RKO (cell line): ENCODE data around the gene HAGH.

Source experiments
- DNase-seq: peaks from one replicate; pipeline ENCODE4 v3.0.0-alpha.2; 2016; ENCODE audit warnings: low spot score

The HAGH gene

DNA sequence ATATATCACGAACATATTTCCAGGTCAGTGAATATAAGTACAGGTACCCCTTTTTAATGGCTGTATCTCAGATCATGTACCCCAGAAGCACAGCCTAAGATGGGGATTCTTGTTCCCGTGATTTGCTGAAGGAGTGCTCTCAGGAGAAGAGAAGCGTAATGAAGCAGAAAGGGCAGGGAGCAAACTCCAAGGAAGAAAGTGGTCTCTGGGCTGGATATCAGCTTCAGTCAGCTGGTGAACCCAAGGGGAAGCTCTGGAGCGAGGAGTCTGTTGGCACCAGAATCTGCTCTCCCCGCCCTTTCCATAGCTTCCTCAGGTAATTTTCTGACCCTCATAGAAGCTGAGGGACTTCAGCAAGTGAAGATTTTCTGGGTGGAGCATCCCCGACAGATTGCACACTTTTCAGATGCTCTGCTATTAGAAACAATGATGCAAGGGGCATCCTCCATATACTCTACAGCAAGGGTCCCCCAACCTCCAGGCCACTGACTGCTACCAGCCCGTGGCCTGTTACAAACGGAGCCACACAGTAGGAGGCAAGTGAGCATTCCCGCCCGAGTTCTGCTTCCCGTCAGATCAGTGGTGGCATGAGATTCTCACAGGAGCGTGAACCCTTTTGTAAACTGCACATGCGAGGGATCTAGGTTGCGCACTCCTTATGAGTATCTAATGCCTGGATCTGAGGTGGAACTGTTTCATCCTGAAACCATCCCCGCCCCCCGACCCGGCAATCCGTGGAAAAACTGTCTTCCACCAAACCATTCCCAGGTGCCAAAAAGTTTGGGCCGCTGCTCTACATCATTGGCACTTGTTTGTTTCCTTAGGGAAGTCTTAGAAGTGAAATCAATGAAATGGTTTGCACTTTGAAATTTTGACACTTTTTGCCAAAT is 4.8 kb upstream of the HAGH start:
- no peak for DNase-seq

DNA sequence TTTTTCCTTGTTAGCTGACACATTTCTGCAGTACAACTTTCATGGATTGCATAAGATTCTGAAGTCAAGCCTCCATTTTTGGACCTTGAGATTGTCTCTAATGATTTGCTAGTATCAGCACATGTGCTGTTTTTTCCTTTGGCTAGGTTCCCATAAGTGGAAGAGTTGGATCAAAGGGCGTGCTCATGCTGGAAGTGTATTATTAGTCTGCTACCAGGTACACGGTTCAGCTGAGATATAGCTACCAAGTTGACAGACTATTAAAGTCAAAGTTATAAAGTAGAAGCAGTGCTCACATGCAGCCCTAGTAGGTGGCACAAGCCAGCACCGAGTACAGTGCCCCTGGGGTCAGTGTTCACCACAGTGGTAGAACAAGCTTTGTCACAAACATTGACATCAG is 3.6 kb upstream of the HAGH start:
- DNase-seq, result no peak

DNA sequence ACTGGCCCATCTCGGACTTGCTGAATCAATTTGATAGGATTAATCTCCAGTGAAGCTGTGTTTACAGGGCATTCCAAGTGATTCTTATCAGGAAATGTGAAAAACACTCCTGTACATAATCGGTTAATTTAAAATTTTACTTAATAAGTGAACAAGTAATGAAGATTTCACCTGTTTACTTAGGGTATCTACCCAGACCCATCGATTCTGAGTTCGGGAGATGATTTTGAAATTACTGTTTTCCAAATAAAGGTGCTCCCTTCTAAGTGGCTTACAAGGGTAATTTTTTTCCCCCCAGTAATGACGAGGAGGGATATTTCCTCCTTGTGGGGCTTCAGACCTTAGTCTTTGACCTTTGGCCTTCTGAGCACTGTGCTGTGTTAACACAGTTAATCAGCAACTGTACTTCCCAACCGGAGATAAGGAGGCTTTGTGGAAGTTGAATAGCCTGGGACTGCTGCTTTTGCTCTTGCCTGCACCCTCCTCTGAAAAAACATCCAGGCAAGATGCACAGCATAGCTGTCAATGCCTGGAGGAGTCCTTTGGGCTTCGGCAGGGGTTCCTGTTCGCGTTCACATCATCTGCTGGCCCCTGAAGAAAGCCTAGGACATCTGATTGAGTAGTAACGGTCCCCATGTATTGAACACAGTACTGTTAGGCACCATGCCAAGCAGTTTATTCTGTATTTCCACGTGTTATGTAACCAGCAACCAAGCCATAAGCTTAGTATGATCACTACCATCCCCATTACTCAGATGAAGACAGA is 2.2 kb upstream of the HAGH start:
- peak; percentile 39 for DNase-seq

DNA sequence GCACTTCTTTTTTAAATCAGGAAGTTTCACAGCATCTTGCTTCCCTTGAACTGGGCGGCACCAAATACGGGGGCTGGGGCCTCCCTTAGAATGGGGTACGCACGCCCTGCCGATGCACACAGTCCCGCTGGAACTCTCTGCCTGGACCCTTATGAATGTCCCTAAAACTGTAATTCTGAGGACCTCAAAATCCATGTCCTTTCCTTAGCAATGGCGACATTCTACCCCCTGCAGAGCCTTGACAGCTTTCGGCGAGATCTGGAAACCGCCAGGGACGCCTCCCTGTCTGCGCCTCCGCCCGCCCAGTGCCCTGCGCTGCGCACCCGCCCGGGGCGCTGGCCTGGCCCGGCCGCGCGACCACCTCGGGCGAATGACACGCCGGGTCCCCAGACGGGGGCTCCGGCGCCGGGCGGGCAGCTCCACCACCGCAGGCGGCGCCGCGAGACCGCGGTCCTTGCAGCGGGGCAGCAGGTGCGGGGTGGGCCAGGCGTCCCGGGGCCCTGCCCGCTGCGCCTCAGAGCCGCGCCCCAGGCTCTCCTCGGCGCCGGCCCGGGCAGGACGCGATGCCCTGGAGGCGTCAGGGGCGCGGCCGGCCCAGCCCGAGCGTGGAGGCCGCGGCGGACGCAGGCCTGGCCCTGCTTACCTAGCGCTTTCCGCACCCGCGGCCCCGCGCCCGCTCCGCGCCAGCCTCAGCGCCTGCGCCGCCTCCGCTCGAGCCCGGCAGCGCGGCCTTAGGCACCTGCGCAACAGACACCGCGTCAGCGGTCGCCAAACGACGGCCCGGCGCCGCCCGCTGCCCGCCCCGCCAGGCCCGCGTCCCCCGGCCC is 548 bp downstream of the HAGH start:
- peak; percentile 82 for DNase-seq

DNA sequence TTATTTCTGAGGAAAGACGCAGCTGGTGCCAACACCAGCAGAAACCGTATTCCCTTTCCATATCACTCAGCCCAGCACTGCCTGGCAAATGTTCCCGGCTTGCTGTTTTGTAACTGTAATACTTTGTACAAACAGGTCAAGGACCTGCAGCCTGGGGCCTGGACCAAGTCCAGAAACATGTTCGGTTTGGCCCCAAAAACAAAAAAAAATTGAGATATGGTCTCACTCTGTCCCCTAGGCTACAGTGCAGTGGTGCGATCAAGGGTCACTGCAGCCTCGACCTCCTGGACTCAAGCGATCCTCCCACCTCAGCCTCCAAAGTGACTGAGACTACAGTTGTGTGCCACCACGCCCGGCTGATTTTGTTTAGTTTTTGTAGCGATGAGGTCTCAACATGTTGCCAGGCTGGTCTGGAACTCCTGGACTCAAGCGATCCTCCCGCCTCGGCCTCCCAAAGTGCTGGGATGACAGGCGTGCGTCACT is 1.2 kb downstream of the HAGH start:
- no peak for DNase-seq

DNA sequence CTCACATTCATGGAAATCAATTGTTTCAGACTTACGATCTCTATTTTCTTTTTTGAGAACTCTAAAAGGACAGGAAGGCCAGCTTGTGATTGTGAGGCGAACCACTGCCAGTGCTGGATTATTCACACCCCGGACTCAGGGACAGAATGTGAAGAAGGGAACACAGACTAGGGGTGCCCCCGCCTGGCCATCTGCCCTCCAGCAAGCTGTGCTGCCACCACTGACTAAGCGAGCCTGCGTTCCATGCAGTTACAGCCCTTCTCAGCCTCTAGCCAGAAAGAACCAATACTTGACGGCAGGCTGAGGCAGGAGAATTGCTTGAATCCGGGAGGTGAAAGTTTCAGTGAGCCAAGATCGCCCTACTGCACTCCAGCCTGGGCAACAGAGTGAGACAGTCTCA is 2.8 kb downstream of the HAGH start:
- DNase-seq, result peak; percentile 77

DNA sequence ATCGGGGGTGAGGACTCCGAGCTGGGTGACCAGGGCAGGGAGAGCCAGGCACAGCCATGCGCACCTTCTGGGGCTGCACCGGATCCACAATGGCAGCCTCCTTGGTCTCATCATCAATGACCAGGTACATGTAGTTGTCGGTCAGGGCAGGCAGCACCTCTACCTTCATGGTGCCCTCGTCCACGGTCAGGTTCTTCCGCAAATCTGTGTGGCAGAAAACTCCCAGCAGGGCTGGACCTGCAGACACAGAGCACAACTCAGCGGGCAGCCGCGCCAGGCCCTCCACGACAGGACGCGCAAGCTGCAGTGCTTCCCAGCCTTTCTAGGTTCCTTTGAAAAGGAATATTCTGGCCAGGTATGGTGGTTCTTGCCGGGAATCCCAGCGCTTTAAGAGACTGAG is 3.8 kb downstream of the HAGH start:
- DNase-seq, result no peak

DNA sequence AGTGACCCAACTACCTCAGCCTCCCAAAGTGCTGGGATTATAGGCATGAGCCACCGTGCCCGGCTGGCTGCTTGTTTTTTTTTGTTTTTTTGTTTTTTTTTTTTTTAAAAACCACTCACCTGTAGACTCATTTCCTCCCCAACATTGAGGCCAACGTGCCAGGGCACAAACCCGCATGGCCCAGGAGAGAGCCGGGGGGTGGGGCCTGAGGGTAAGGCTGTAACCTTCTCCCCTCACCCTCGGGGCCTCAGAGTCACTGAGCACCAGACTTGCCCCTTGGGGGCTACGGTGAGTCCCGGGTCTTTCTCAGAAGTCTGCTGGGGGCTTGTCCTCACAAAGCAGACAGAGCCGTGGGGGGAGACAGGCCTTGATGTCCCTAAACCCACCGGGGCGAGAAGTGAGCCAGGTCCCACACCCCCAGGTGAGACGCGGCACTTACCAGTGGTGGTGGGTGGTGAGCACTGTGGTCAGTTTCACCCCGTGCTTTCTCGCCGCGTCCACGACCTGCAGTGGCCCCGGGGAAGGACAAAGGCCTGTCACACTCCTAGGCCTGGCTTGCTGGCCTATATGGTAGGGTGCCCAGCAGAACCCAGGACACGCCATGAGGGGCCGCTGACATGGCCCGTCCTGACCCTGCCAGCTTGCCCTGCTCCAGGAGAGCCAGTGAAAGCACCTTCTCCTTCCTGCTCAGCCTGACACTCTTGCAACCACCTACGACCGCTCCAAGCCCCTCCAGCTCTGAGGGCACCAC is 4.6 kb downstream of the HAGH start:
- DNase-seq, result no peak

DNA sequence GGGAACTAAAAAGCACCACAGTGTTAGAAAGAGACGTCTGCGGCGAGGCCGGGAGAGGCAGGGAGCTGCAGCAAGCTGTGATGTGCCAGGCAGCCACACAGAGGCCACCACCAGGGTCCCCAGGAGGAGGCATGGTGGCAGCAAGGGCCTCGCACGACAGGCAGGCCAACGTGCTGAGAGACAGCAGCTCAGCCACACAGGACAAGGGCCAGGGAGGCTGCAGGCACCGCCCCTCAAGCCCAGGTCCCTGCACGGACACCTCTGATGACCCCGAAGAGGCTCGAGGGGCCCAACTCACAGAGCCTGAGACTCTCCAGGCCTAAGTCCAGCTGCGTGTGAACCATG is 5.7 kb downstream of the HAGH start:
- no peak for DNase-seq

DNA sequence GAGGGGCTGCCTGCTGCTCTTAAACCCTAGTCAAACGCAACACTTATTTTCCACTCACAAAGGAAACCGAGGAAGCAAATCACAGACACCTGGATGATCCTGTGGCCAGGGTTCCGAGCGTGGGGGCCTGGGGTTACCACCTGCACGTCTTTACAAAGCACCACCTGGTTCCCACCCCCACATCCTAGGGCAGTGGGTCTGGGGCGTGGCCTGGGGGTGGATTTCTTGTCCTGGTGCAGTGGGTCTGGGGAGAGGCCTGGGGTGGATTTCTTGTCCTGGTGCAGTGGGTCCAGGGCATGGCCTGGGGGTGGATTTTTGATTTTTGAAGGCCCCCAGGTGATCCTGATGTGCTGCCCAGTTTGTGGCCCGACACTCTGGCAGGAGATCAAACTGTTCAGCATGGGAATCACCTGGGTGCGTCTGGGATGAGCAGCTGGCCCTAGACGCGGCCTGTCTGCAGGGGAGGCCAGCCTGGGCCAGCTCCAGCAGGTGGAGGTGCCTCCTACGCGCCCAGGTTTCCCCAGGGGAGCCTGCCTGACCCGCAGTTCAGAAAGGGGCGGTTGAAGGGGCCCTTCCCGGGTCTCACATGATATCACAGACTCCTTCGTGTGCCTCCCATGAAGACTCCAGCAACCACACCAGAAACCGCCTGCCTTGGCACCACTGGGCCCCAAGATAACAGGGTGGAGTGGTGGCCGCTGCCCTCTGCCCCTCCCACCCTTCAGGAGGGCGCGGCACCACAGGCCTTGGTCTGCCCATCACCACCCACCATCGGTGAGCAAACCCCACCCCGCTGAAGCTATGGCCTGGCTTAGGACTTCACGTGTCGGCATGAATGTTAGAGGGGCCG is 6.3 kb downstream of the HAGH start:
- DNase-seq, result no peak

DNA sequence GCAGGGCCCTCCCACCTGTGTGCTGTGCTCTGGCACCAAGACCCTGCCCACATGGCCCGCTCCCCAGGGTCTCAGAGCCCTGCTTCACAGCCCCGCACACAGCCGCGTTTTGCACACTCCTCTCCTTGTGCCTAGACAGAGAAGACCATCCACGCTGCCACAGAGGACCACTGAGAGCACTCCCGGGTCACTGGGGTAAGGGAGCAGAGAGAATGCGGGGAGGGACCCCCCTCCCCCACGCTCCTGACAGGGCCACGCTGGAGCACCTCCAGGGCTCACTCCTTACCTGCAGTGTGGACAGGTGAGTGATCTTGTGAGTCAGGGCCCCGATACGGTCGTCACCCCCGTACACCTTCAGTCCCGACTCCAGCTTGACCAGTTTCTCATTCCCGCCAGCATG is 7.0 kb downstream of the HAGH start:
- DNase-seq, result no peak

DNA sequence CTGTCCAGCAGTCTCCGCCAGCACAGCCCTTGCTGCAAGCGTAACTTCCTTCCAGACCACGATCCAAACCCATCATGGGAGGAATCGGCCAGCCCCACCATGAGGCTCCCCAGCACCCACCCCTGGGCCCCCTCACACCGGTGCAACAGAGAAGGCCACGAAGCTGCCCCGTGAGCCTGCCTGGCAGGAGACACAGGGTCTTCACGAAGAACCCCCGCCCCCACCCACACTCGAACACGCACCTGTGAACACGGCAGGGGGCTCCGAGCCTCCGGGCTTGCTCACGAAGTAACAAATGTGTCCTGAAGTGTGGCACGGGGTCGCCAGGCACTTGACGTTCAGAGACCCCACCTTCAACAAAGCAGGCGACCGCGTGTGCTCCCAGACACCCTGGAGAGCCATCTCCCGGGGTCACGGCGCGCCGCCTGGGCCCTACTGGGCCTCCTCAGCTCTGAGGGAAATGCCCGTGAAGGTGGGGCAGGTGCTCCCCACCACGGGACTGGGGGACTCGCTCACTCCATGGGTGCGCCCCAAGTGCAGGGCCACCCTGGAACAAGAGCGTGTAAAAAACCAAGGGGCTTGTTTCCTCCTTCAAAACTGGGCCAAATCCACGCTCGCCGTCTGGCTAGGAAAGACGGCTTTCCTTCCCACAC is 7.6 kb downstream of the HAGH start:
- DNase-seq, result no peak

DNA sequence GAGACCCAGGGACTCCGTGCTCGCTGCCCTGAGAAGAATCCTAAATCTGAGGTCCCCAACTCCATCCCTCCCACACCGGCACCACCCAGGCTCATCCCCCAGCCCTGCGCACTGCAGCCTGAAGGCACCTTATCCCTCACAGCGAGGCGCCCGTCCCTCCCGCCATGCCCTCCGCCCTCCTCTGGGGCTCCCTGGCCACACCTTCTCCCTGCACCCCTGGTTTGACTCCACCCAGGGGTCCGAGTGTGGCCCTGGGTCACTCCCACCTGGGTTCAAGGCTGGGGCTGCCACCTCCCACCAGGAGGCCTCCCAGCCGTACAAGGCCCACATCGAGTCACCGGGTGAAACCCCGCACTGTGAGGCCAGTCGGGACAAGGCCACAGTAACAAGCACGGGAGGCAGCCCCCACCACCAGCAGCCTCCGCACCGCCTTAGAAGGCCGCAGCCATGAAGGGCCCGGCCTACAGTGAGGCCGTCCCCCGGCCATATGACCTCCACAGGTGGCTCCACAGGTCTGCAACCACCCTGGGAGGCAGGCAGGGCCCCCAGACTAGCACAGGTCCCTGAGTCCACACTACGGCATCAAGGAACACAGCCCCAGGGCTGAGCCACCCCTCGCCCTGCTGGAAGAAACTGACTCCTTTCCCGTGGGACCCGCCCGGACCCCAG is 8.3 kb downstream of the HAGH start:
- DNase-seq, result no peak

DNA sequence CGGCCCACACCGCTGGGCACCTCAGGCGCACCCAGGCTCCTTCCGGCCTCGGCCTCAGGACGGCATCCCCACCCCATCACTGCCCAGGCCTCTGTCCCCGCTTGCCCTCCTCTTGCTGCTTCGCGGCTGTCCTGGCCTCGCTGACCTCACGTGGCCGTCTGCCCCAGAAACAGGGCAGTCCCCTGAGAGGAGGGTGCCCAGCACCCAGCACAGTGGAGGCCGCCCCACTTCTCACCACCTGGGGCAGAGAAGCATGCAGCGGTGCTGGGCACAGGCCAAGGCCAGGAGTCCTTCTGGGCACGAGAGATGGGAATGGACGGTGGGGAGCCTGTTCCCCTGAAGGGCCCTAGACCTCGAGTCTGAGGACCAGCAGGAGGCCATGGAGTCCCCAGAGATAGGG is 8.9 kb downstream of the HAGH start:
- DNase-seq, result no peak

DNA sequence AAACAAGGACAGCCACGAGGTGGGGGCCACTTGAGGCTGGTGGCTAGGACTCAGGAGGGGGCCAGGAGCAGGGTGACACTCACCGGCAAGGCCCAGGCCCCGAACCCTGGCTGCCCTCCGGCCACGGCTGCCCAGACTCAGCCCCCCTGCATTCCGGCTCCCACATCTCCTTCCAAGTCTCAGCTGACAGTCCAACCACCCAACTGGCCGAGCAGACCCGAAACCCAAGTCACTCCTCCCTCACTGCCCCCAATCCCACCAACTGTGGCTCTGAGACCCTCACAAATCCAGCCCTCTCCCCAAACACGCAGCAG is 9.4 kb downstream of the HAGH start:
- no peak for DNase-seq

DNA sequence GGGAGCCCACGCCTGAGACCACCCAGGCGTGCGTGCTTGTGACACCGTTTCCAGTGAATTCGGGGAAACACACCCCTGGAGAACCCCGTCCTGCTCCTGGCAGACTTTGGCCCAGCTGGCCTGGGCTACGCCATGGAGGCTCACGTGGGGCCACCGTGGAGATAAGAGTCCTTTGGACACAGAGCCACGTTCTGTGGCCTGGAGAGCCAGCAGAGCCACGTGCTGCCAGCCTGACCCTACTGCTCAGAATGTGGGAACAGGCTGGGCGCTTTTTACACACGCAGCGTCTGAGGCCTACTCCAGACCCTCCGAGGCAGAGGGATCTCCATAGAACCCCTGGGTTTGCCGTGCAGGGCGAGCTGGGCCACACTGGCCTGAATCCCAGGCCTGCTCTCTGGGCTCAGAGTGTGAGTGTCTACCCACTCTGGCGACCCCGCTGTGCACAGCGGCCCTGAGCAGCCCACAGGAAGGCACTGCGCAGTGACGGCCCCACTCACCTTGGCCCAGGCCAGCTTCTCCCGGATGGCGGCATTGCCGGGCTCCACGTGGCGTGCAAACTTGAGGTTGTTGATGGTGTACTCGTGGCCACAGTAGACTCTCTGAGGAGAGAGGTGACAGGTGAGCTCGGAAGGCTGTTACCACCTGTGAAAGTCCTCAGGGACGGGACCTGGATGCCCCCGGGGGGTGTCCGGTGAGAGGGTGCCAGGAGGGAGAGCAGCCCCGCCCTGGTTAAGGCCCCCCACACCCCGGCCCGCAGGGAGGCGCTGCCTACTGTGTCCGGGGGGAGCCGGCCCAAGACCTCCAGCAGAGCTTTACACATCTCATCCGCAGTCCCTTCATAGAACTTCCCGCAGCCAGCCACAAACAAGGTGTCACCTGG is 10.0 kb downstream of the HAGH start:
- DNase-seq, result no peak

DNA sequence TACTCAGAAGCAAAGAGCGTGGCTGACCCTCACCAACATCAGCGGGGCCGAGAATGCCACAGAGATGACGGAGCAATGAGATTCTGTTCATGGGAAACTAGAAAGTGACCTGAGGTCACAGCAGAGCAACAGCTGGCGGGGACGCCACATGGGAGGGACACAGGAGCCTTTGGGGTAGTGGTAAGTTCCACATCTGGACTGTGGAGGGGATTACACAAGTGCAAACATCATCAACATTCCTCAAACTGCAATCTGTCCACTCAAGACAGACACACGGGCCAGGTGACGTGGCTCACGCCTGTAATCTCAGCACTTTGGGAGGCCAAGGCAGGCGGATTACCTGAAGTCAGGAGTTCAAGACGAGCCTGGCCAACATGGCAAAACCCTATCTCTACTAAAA is 11.2 kb downstream of the HAGH start:
- DNase-seq, result no peak

DNA sequence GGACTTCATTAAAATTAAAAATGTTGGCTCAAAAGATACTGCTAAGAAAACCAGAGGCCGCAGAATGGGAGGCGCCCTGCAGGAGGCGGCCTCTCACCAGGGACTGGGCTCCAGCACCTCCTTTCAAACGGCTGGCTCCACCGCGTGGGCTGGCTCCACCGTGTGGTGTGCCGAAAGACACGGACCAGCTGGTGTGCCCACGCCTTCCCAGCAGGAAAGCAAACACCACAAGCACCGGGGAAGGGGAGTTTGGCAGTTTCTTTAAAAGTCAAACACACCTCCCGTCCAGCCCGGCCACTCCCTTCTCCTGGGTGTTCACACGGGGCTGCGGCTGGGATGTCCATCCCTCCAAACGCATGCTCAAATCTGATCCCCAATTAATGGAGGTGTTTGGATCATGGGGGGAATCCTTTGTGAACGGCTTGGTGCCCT is 13.9 kb downstream of the HAGH start:
- peak; percentile 27 for DNase-seq

DNA sequence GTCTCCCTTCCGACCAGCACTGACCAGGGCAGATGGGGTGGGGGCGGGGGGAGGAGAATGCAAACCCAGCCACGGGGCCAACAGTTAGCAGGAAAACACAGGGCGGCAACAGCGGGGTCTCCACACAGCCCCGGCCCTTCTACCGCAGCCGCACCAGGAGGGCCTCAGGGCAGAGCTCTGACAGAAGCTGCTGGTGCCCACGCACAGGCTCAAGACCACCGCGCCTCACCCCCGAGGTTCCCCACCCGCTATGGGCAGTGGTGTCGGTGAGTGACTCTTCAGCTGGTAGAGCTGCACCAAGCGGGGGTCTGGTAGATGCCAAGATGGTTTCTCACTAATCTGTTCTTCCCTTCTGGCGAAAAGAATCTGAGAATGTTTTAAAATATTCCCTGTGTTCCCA is 16.1 kb downstream of the HAGH start:
- DNase-seq, result no peak
